Measurements from ENCODE around the gene ACTN4.
"Not testable (repeated sequence)": the region's sequence is repeated elsewhere in the genome, so short reads cannot be mapped to it uniquely, and the experiment has no call there.

ACTN4 gene

GRCh38 chr19:38624822-38625221 lies 22.6 kb upstream of the ACTN4 start:
- Mint-ChIP-seq H3K27me3 (ENCODE audit: low read depth) (no peaks in the 10 kb centered on the region), H3K27ac (no peak overlapping the region), H3K4me1 (peaks cover 1% of the 10 kb centered on the region), H3K9me3 (no peaks in the 10 kb centered on the region), H3K36me3 (ENCODE audit: low read depth) (peaks cover 66% of the 10 kb centered on the region), H3K4me3 (no peak overlapping the region)
- TF ChIP-seq CTCF (IDR thresholded peaks at IDR 0.05; ENCODE audit: unreplicated experiment in 3 of 3) = no peak

- H3K9me3 Mint-ChIP-seq = no peaks in the 10 kb centered on the region
- no peak overlapping the region for H3K27ac Mint-ChIP-seq
- no peak overlapping the region for H3K4me3 Mint-ChIP-seq
- no peaks in the 10 kb centered on the region for H3K27me3 Mint-ChIP-seq (ENCODE audit: low read depth)
- peaks cover 66% of the 10 kb centered on the region for H3K36me3 Mint-ChIP-seq (ENCODE audit: low read depth)
- no peak for TF ChIP-seq CTCF (IDR thresholded peaks at IDR 0.05; ENCODE audit: unreplicated experiment in 3 of 3)
- peaks cover 7% of the 10 kb centered on the region for H3K4me1 Mint-ChIP-seq
Observed at GRCh38 chr19:38626401-38626800, 21.0 kb upstream of the ACTN4 start.

- H3K27me3 Mint-ChIP-seq (ENCODE audit: low read depth) = no peaks in the 10 kb centered on the region
- H3K4me1 Mint-ChIP-seq = peaks cover 16% of the 10 kb centered on the region
- H3K36me3 Mint-ChIP-seq (ENCODE audit: low read depth) = peaks cover 60% of the 10 kb centered on the region
- no peak for TF ChIP-seq CTCF (IDR thresholded peaks at IDR 0.05; ENCODE audit: unreplicated experiment in 3 of 3)
- H3K9me3 Mint-ChIP-seq = no peaks in the 10 kb centered on the region
- no peak overlapping the region for H3K27ac Mint-ChIP-seq
- H3K4me3 Mint-ChIP-seq = no peak overlapping the region
Observed at GRCh38 chr19:38629568-38629967, 17.9 kb upstream of the ACTN4 start.

- not testable (repeated sequence) for H3K9me3 Mint-ChIP-seq; H3K4me3 Mint-ChIP-seq; H3K27me3 Mint-ChIP-seq (ENCODE audit: low read depth)
- peaks cover 54% of the 10 kb centered on the region for H3K36me3 Mint-ChIP-seq (ENCODE audit: low read depth)
- H3K4me1 Mint-ChIP-seq = peaks cover 20% of the 10 kb centered on the region
- peak overlapping the region; percentile 56 to 95 (median 87) for H3K27ac Mint-ChIP-seq
Observed at GRCh38 chr19:38631301-38631700, 16.1 kb upstream of the ACTN4 start.

GRCh38 chr19:38631811-38632475 lies 15.5 kb upstream of the ACTN4 start:
- peak overlapping the region; percentile 56 to 95 (median 87) for H3K27ac Mint-ChIP-seq

GRCh38 chr19:38632476-38633213 lies 14.8 kb upstream of the ACTN4 start:
- peak overlapping the region in 1 of 3 experiments; percentile 74 for H3K27ac Mint-ChIP-seq
- no peaks in the 10 kb centered on the region for H3K9me3 Mint-ChIP-seq
- TF ChIP-seq CTCF (IDR thresholded peaks at IDR 0.05; ENCODE audit: unreplicated experiment in 3 of 3) = no peak
- no peaks in the 10 kb centered on the region for H3K27me3 Mint-ChIP-seq (ENCODE audit: low read depth)
- no peak overlapping the region for H3K4me3 Mint-ChIP-seq
- H3K4me1 Mint-ChIP-seq = peaks cover 20% of the 10 kb centered on the region
- H3K36me3 Mint-ChIP-seq (ENCODE audit: low read depth) = peaks cover 51% of the 10 kb centered on the region

More at GRCh38 chr19:38631811-38632475, 15.5 kb upstream of the ACTN4 start:
- Mint-ChIP-seq H3K4me1 (peaks cover 20% of the 10 kb centered on the region), H3K36me3 (ENCODE audit: low read depth) (peaks cover 54% of the 10 kb centered on the region)
- not testable (repeated sequence) for H3K4me3 Mint-ChIP-seq; H3K9me3 Mint-ChIP-seq; H3K27me3 Mint-ChIP-seq (ENCODE audit: low read depth)
